ENCODE measurements around the gene CIDEC.
"Not testable (repeated sequence)": the region's sequence is repeated elsewhere in the genome, so short reads cannot be mapped to it uniquely, and the experiment has no call there.

Gene CIDEC

DNA sequence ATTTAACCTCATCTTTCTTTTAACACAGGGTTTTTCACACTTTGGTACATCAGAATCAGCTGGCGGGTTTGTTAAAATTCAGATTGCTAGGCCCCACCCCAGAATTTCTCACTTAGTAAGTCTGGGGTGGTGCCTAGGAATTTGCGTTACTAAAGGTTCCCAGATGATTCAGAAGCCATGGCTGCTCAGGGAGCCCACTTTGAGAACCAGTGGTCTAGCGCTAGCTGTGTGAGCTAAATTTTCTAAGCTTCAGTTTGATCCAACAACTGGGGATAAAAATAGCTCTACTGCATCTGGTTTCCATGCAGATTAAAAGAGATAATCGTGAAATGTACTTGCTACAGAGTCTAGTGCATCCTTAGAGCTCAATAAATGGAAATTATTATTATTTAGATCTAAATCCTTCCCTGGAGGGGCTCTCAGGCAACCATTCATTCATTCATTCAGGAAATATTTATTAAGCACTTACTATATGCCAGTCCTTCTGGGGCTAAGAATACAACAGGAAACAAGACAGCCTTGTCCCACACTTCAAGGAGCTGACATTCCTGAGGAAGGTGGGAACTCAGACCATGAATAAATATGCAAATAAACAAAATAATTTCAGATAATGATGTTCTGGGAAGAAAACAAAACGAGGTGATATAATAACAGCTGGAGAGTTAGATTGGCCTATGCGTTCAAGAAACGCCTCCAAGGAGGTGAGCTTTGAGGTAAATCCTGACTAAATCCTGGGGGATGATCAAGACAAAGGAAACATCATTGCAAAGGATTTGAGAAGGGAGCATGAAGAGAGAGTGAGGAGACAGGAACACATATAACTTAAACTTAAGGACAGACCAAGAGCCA is 3.9 kb upstream of the CIDEC start:
- TF ChIP-seq CTCF (IDR thresholded peaks at IDR 0.05) (no peak), ZFX (IDR thresholded peaks at IDR 0.05; ENCODE audit: borderline replicate concordance) (no peak)
- H3K27ac ChIP-seq = peak overlapping the region; percentile 12; the same call in 1 of the 2 replicates

- no peak overlapping the region for H3K27ac ChIP-seq
- TF ChIP-seq CTCF (IDR thresholded peaks at IDR 0.05) = no peak
- TF ChIP-seq ZFX (IDR thresholded peaks at IDR 0.05; ENCODE audit: borderline replicate concordance) = no peak
These were observed 1.4 kb upstream of the CIDEC start for GRCh38 chr3:9881441-9881840.

- H3K27ac ChIP-seq = no peak overlapping the region
- TF ChIP-seq ZFX (IDR thresholded peaks at IDR 0.05; ENCODE audit: borderline replicate concordance) (no peak), CTCF (IDR thresholded peaks at IDR 0.05) (no peak)
These were observed 1.4 kb downstream of the CIDEC start for GRCh38 chr3:9878700-9879099.

- TF ChIP-seq ZFX (IDR thresholded peaks at IDR 0.05; ENCODE audit: borderline replicate concordance) (no peak), CTCF (IDR thresholded peaks at IDR 0.05) (no peak)
- H3K27ac ChIP-seq = no peak overlapping the region
These were observed 3.1 kb downstream of the CIDEC start for GRCh38 chr3:9876991-9877390.

GRCh38 chr3:9876255-9876654 is 3.8 kb downstream of the CIDEC start:
- H3K27ac ChIP-seq = not testable (repeated sequence)

- no peak for TF ChIP-seq CTCF (IDR thresholded peaks at IDR 0.05)
- no peak for TF ChIP-seq ZFX (IDR thresholded peaks at IDR 0.05; ENCODE audit: borderline replicate concordance)
- H3K27ac ChIP-seq = no peak overlapping the region
These were observed 4.6 kb downstream of the CIDEC start for GRCh38 chr3:9875448-9875847.

GRCh38 chr3:9872067-9872466 is 8.0 kb downstream of the CIDEC start:
- H3K27ac ChIP-seq = not testable (repeated sequence)

GRCh38 chr3:9870978-9871377 is 9.1 kb downstream of the CIDEC start:
- H3K27ac ChIP-seq = no peak overlapping the region
- TF ChIP-seq ZFX (IDR thresholded peaks at IDR 0.05; ENCODE audit: borderline replicate concordance) = no peak

- no peak for TF ChIP-seq CTCF (IDR thresholded peaks at IDR 0.05)
- TF ChIP-seq ZFX (IDR thresholded peaks at IDR 0.05; ENCODE audit: borderline replicate concordance) = no peak
- no peak overlapping the region for H3K27ac ChIP-seq
These were observed 10.1 kb downstream of the CIDEC start for GRCh38 chr3:9869955-9870354.
